NOMO-1 (cell line): ENCODE data around the gene NPAS3.

Experiments
- DNase-seq, 2 experiments: peaks; one replicate each; lab custom pipeline; 2025; ENCODE audit not compliant: unreplicated experiment in 2 of 2; lab: John Stamatoyannopoulos, UW

The NPAS3 gene

GRCh38 chr14:33294419-33294818 lies 355.7 kb downstream of the NPAS3 start:
- no peak for DNase-seq

GRCh38 chr14:33297565-33297964 lies 358.9 kb downstream of the NPAS3 start:
- DNase-seq: no peak

GRCh38 chr14:33307691-33308251 lies 369.1 kb downstream of the NPAS3 start:
- no peak for DNase-seq

- DNase-seq: no peak
Observed at GRCh38 chr14:33309106-33309505, 370.4 kb downstream of the NPAS3 start.

GRCh38 chr14:33315217-33315616 lies 376.5 kb downstream of the NPAS3 start:
- DNase-seq: no peak

- DNase-seq: no peak
Observed at GRCh38 chr14:33315721-33316120, 377.0 kb downstream of the NPAS3 start.

GRCh38 chr14:33317675-33318074 lies 379.0 kb downstream of the NPAS3 start:
- DNase-seq: no peak

- no peak for DNase-seq
Observed at GRCh38 chr14:33323979-33324378, 385.3 kb downstream of the NPAS3 start.

- DNase-seq: no peak
Observed at GRCh38 chr14:33331176-33331949, 392.7 kb downstream of the NPAS3 start.

- no peak for DNase-seq
Observed at GRCh38 chr14:33332497-33332896, 393.8 kb downstream of the NPAS3 start.

- DNase-seq: no peak
Observed at GRCh38 chr14:33335366-33335765, 396.7 kb downstream of the NPAS3 start.

GRCh38 chr14:33342299-33342974 lies 403.8 kb downstream of the NPAS3 start:
- DNase-seq: no peak

- DNase-seq: no peak
Observed at GRCh38 chr14:33343016-33343415, 404.3 kb downstream of the NPAS3 start.

GRCh38 chr14:33347796-33348195 lies 409.1 kb downstream of the NPAS3 start:
- no peak for DNase-seq

GRCh38 chr14:33348510-33348909 lies 409.8 kb downstream of the NPAS3 start:
- no peak for DNase-seq

GRCh38 chr14:33349871-33350270 lies 411.2 kb downstream of the NPAS3 start:
- DNase-seq: no peak

- no peak for DNase-seq
Observed at GRCh38 chr14:33350366-33350990, 411.8 kb downstream of the NPAS3 start.

- DNase-seq: no peak
Observed at GRCh38 chr14:33352821-33353220, 414.1 kb downstream of the NPAS3 start.

GRCh38 chr14:33356181-33356580 lies 417.5 kb downstream of the NPAS3 start:
- DNase-seq: no peak

- DNase-seq: no peak
Observed at GRCh38 chr14:33357225-33358010, 418.7 kb downstream of the NPAS3 start.
